Measurements from ENCODE around the gene ADGRL3. TPM values are rescaled to one million over a fixed set of nuclear protein-coding genes. Genes with fewer than 3 reads are reported as not detected.

The ADGRL3 gene
- polyA plus RNA-seq, 1 experiment, result 0.35 TPM

GRCh38 chr4:61192392-61192791 lies 7.7 kb upstream of the ADGRL3 start:
- Histone ChIP-seq H3K27ac (ENCODE audit: low read depth, low read length) (no peak overlapping the region), H3K9me3 (ENCODE audit: control insufficient read depth, insufficient read depth, low read length) (no peaks in the 10 kb centered on the region), H3K27me3 (ENCODE audit: control insufficient read depth, insufficient read depth, low read length) (no peaks in the 10 kb centered on the region), H3K4me3 (ENCODE audit: low read depth, low read length) (no peak overlapping the region)
- CTCF ChIA-PET, result no interaction called here
- POLR2A ChIA-PET, result no interaction called here
- TF ChIP-seq CTCF (IDR thresholded peaks at IDR 0.05; ENCODE audit: low read depth, low read length), result no peak
- DNase-seq (ENCODE audit: low read depth, low spot score), result no peak

GRCh38 chr4:61193863-61194262 lies 6.3 kb upstream of the ADGRL3 start:
- CTCF ChIA-PET, result no interaction called here
- DNase-seq (ENCODE audit: low read depth, low spot score), result no peak

GRCh38 chr4:61194571-61194970 lies 5.6 kb upstream of the ADGRL3 start:
- TF ChIP-seq CTCF (IDR thresholded peaks at IDR 0.05; ENCODE audit: low read depth, low read length), result no peak
- ChIA-PET POLR2A (no interaction called here), CTCF (no interaction called here)
- Histone ChIP-seq H3K27me3 (ENCODE audit: control insufficient read depth, insufficient read depth, low read length) (peaks cover 4% of the 10 kb centered on the region), H3K4me3 (ENCODE audit: low read depth, low read length) (no peak overlapping the region), H3K27ac (ENCODE audit: low read depth, low read length) (no peak overlapping the region), H3K9me3 (ENCODE audit: control insufficient read depth, insufficient read depth, low read length) (no peaks in the 10 kb centered on the region)
- no peak for DNase-seq (ENCODE audit: low read depth, low spot score)

More at GRCh38 chr4:61193863-61194262, 6.3 kb upstream of the ADGRL3 start:
- H3K4me3 ChIP-seq (ENCODE audit: low read depth, low read length), result no peak overlapping the region
- TF ChIP-seq CTCF (IDR thresholded peaks at IDR 0.05; ENCODE audit: low read depth, low read length), result no peak
- POLR2A ChIA-PET, result no interaction called here
- H3K9me3 ChIP-seq (ENCODE audit: control insufficient read depth, insufficient read depth, low read length), result no peaks in the 10 kb centered on the region
- H3K27ac ChIP-seq (ENCODE audit: low read depth, low read length), result no peak overlapping the region
- peaks cover 2% of the 10 kb centered on the region for H3K27me3 ChIP-seq (ENCODE audit: control insufficient read depth, insufficient read depth, low read length)

GRCh38 chr4:61195101-61195500 lies 5.0 kb upstream of the ADGRL3 start:
- no peak for DNase-seq (ENCODE audit: low read depth, low spot score)
- ChIA-PET POLR2A (no interaction called here), CTCF (no interaction called here)
- TF ChIP-seq CTCF (IDR thresholded peaks at IDR 0.05; ENCODE audit: low read depth, low read length), result no peak
- Histone ChIP-seq H3K9me3 (ENCODE audit: control insufficient read depth, insufficient read depth, low read length) (no peaks in the 10 kb centered on the region), H3K4me3 (ENCODE audit: low read depth, low read length) (no peak overlapping the region), H3K27me3 (ENCODE audit: control insufficient read depth, insufficient read depth, low read length) (peaks cover 9% of the 10 kb centered on the region), H3K27ac (ENCODE audit: low read depth, low read length) (no peak overlapping the region)

- Histone ChIP-seq H3K4me3 (ENCODE audit: low read depth, low read length) (no peak overlapping the region), H3K27ac (ENCODE audit: low read depth, low read length) (no peak overlapping the region), H3K27me3 (ENCODE audit: control insufficient read depth, insufficient read depth, low read length) (peaks cover 38% of the 10 kb centered on the region), H3K9me3 (ENCODE audit: control insufficient read depth, insufficient read depth, low read length) (no peaks in the 10 kb centered on the region)
- TF ChIP-seq CTCF (IDR thresholded peaks at IDR 0.05; ENCODE audit: low read depth, low read length), result no peak
- no peak for DNase-seq (ENCODE audit: low read depth, low spot score)
- CTCF ChIA-PET, result no interaction called here
- POLR2A ChIA-PET, result no interaction called here
Observed at GRCh38 chr4:61198686-61199085, 1.4 kb upstream of the ADGRL3 start.
